Loucy (cell line): ENCODE results near the gene APEX1.
A peak's percentile ranks its signal among the peaks of the same experiment; 100 is the strongest.
"Not testable (repeated sequence)": the region's sequence is repeated elsewhere in the genome, so short reads cannot be mapped to it uniquely, and the experiment has no call there.

Experiments
- H2AFZ ChIP-seq: fragments of 200-600 bp; sonication (generic); 2 replicates; pipeline ENCODE4 v1.6.0; 2016; ENCODE audit warnings: antibody characterized with exemption, mild to moderate bottlenecking, low read length, moderate library complexity
- H3F3A ChIP-seq: fragments of 200-600 bp; 2 replicates; pipeline ENCODE4 v1.6.0; 2016; ENCODE audit warnings: antibody characterized with exemption, low read depth, mild to moderate bottlenecking
- H3K27me3 ChIP-seq: fragments of 200-600 bp; sonication (generic); 2 replicates; pipeline ENCODE4 v1.6.1; 2014; ENCODE audit warnings: low read length, mild to moderate bottlenecking; ENCODE audit not compliant: insufficient read depth, poor library complexity, severe bottlenecking
- H3K36me3 ChIP-seq: fragments of 200-600 bp; sonication (generic); 2 replicates; pipeline ENCODE4 v1.6.1; 2016; ENCODE audit warnings: low read length; ENCODE audit not compliant: insufficient read depth
- H3K4me1 ChIP-seq: fragments of 200-600 bp; sonication (generic); 2 replicates; pipeline ENCODE4 v1.5.1; 2014; ENCODE audit warnings: low read length, mild to moderate bottlenecking; ENCODE audit not compliant: insufficient read depth, poor library complexity, severe bottlenecking
- H3K4me2 ChIP-seq: fragments of 200-600 bp; sonication (generic); 2 replicates; pipeline ENCODE4 v1.6.0; 2014; ENCODE audit warnings: antibody characterized with exemption, low read length, low read depth, mild to moderate bottlenecking; ENCODE audit not compliant: poor library complexity, severe bottlenecking
- H3K4me3 ChIP-seq: fragments of 200-600 bp; sonication (generic); 2 replicates; pipeline ENCODE4 v1.5.1; 2014; ENCODE audit warnings: low read length, mild to moderate bottlenecking, mixed read lengths; ENCODE audit not compliant: poor library complexity, severe bottlenecking
- H3K79me2 ChIP-seq: fragments of 200-600 bp; sonication (generic); 2 replicates; pipeline ENCODE4 v1.6.1; 2014; ENCODE audit warnings: low read length; ENCODE audit not compliant: insufficient read depth
- H3K9ac ChIP-seq: fragments of 200-600 bp; sonication (generic); 2 replicates; pipeline ENCODE4 v1.6.0; 2014; ENCODE audit warnings: mild to moderate bottlenecking, low read depth, low read length, moderate library complexity; ENCODE audit not compliant: poor library complexity, severe bottlenecking
- H3K9me2 ChIP-seq: fragments of 200-600 bp; sonication (generic); replicated peaks from 2 replicates; pipeline ENCODE4 v1.6.1; 2016; ENCODE audit warnings: low read depth, low read length, mixed read lengths
- H3K9me3 ChIP-seq: fragments of 200-600 bp; sonication (generic); 2 replicates; pipeline ENCODE4 v1.6.1; 2014; ENCODE audit warnings: mild to moderate bottlenecking, antibody characterized with exemption, low read length, low read depth; ENCODE audit not compliant: insufficient read depth
- H4K20me1 ChIP-seq: fragments of 200-600 bp; sonication (generic); 2 replicates; pipeline ENCODE4 v1.6.0; 2014; ENCODE audit warnings: antibody characterized with exemption, low read length, mild to moderate bottlenecking; ENCODE audit not compliant: insufficient read depth, poor library complexity, severe bottlenecking
- EZH2phosphoT487 ChIP-seq: fragments of 200-600 bp; IDR thresholded peaks from 2 replicates; pipeline ENCODE4 v1.6.1; 2018; ENCODE audit warnings: antibody characterized with exemption, mild to moderate bottlenecking, moderate library complexity, borderline replicate concordance
- TF ChIP-seq, protein P1 (sequence below): fragments of 200-600 bp; sonication (generic); conservative IDR thresholded peaks from 2 replicates; pipeline ENCODE4 v1.5.1; 2014; ENCODE audit warnings: mild to moderate bottlenecking, antibody characterized with exemption, low read length

Gene APEX1

DNA sequence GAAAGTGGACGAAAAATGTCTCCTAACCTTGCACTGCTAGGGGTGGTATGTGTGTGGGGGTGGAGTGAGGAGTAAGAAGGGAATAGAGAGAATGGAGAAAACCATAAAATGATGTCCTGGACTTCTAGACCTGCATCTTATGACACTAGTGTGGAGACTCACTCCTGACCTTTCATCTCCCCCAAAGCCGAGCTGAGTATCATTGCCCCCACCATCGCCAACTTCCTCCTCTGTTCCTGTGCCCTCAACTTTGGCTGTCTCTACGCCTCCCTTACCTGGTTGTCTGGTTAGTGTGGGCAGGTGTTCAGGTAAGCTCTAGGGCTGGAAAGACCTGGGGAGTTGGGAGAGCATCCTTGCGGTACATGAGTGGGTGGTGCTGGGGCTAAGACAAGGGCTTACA lies 14.6 kb upstream of the APEX1 start:
- Histone ChIP-seq H3K9me2 (no peaks in the 10 kb centered on the region), H2AFZ (peak overlapping the region; percentile 71; the same call in 1 of the 2 replicates), H3K9ac (no peak overlapping the region), H3K4me3 (peak overlapping the region; percentile 8), H3K4me1 (peaks cover 19% of the 10 kb centered on the region), H3K27me3 (no peaks in the 10 kb centered on the region), H3K79me2 (no peaks in the 10 kb centered on the region), H4K20me1 (no peaks in the 10 kb centered on the region), H3K9me3 (no peaks in the 10 kb centered on the region), H3F3A (no peaks in the 10 kb centered on the region), H3K36me3 (peaks cover 3% of the 10 kb centered on the region; the same call in 1 of the 2 replicates), H3K4me2 (peak overlapping the region; percentile 51)
- no peak for TF ChIP-seq EZH2phosphoT487
- TF ChIP-seq, protein P1, sequence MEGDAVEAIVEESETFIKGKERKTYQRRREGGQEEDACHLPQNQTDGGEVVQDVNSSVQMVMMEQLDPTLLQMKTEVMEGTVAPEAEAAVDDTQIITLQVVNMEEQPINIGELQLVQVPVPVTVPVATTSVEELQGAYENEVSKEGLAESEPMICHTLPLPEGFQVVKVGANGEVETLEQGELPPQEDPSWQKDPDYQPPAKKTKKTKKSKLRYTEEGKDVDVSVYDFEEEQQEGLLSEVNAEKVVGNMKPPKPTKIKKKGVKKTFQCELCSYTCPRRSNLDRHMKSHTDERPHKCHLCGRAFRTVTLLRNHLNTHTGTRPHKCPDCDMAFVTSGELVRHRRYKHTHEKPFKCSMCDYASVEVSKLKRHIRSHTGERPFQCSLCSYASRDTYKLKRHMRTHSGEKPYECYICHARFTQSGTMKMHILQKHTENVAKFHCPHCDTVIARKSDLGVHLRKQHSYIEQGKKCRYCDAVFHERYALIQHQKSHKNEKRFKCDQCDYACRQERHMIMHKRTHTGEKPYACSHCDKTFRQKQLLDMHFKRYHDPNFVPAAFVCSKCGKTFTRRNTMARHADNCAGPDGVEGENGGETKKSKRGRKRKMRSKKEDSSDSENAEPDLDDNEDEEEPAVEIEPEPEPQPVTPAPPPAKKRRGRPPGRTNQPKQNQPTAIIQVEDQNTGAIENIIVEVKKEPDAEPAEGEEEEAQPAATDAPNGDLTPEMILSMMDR, result no peak

DNA sequence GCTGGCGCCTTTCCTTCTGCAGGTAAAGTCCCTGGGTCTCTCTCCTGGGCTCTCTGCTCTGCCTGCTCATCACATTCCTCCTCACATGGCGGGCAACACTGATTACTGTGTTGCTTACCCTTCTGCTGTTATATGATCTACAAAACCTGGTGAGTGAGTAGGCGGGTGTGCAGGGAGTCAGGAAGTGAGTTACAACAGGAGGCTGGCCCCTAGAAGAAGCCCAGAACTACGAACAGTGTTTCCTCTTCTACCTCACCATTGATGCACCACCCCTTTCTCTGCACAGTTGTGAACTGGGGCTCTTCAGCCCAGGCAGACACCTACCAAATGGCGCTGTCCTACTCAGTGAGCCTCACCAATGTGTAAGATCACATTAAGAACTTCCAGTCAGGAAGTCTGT lies 14.1 kb upstream of the APEX1 start:
- Histone ChIP-seq H3K4me2 (peak overlapping the region; percentile 51), H3K4me3 (peak overlapping the region; percentile 8), H3K36me3 (peaks cover 7% of the 10 kb centered on the region; the same call in 1 of the 2 replicates), H3K4me1 (peaks cover 19% of the 10 kb centered on the region), H3K27me3 (no peaks in the 10 kb centered on the region), H3K9me2 (no peaks in the 10 kb centered on the region), H3K9me3 (no peaks in the 10 kb centered on the region), H3K79me2 (no peaks in the 10 kb centered on the region), H2AFZ (peak overlapping the region; percentile 71), H3F3A (no peaks in the 10 kb centered on the region), H3K9ac (no peak overlapping the region), H4K20me1 (no peaks in the 10 kb centered on the region)
- TF ChIP-seq, protein P1, result no peak
- TF ChIP-seq EZH2phosphoT487, result no peak

DNA sequence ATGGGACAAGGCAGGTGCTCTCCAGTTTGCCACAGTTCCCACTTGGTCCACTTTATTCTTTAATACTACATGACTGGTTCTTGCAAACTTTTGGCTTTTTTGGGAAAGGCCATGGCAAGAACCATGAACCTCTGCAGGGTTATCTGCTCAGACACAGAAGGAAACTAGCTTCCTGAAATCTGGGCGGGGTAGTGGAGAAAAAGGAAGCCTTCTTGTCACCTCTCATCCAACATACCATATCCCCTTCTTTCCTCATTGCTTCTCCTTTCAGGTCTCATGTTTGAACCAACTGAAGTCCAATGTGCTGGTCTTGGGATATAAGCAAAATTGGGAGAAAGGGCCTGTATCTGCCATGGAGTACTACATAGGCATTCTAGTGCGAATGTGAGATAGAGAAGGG lies 13.6 kb upstream of the APEX1 start:
- no peaks in the 10 kb centered on the region for H3K79me2 ChIP-seq
- H2AFZ ChIP-seq, result peak overlapping the region; percentile 71; the same call in 1 of the 2 replicates
- no peak overlapping the region for H3K4me3 ChIP-seq
- H4K20me1 ChIP-seq, result no peaks in the 10 kb centered on the region
- H3K4me2 ChIP-seq, result peak overlapping the region; percentile 51
- H3K36me3 ChIP-seq, result peaks cover 13% of the 10 kb centered on the region; the same call in 1 of the 2 replicates
- H3K4me1 ChIP-seq, result peaks cover 19% of the 10 kb centered on the region
- no peaks in the 10 kb centered on the region for H3K9me2 ChIP-seq
- TF ChIP-seq, protein P1, result no peak
- TF ChIP-seq EZH2phosphoT487, result no peak
- no peaks in the 10 kb centered on the region for H3K9me3 ChIP-seq
- no peak overlapping the region for H3K9ac ChIP-seq
- H3F3A ChIP-seq, result no peaks in the 10 kb centered on the region
- H3K27me3 ChIP-seq, result no peaks in the 10 kb centered on the region

DNA sequence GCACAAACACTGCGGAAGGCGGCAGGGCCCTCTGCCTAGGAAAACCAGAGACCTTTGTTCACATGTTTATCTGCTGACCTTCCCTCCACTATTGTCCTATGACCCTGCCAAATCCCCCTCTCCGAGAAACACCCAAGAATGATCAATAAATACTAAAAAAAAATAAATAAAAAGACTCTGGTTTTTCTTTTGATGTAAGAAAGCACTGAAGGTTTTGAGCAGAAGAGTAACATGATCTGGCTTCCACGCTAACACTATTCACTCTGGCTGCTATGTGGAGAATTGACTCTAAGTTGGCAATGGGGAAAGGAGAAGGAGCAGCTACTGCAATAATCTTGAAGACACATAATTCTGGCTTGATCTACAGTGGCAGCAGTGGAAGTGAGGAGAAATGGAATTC lies 11.4 kb upstream of the APEX1 start:
- H3K9me3 ChIP-seq, H3K79me2 ChIP-seq, H3K4me2 ChIP-seq, H3F3A ChIP-seq, H3K27me3 ChIP-seq, H2AFZ ChIP-seq, H4K20me1 ChIP-seq, H3K9ac ChIP-seq, H3K4me3 ChIP-seq, H3K9me2 ChIP-seq: not testable (repeated sequence)
- H3K36me3 ChIP-seq, result peaks cover 35% of the 10 kb centered on the region; the same call in 1 of the 2 replicates
- H3K4me1 ChIP-seq, result peaks cover 19% of the 10 kb centered on the region
